Measurements from ENCODE around the gene DAB2. TPM values are rescaled to one million over a fixed set of nuclear protein-coding genes. Genes with fewer than 3 reads are reported as not detected.

Gene DAB2
- total RNA-seq, 1 donor from 2014 or later = 63.6 TPM

GRCh38 chr5:39363217-39363616, 61.6 kb downstream of the DAB2 start:
- no peaks in the 10 kb centered on the region for H3K4me1 Mint-ChIP-seq
- H3K27ac Mint-ChIP-seq = no peak overlapping the region
- TF ChIP-seq CTCF (IDR thresholded peaks at IDR 0.05; ENCODE audit: unreplicated experiment) = no peak
- H3K27me3 Mint-ChIP-seq (ENCODE audit: low read depth) = no peaks in the 10 kb centered on the region
- no peak for DNase-seq (ENCODE audit: low spot score in 2 of 2, unreplicated experiment in 2 of 2)
- no peak overlapping the region for H3K4me3 Mint-ChIP-seq
- H3K9me3 Mint-ChIP-seq = peaks cover 9% of the 10 kb centered on the region
- H3K36me3 Mint-ChIP-seq = no peaks in the 10 kb centered on the region

- Mint-ChIP-seq H3K4me1 (no peaks in the 10 kb centered on the region), H3K27ac (no peak overlapping the region), H3K27me3 (ENCODE audit: low read depth) (no peaks in the 10 kb centered on the region), H3K4me3 (no peak overlapping the region), H3K36me3 (no peaks in the 10 kb centered on the region), H3K9me3 (peaks cover 15% of the 10 kb centered on the region)
- no peak for TF ChIP-seq CTCF (IDR thresholded peaks at IDR 0.05; ENCODE audit: unreplicated experiment)
- DNase-seq (ENCODE audit: low spot score in 2 of 2, unreplicated experiment in 2 of 2) = no peak
These were observed 62.1 kb downstream of the DAB2 start for GRCh38 chr5:39362646-39363045.

GRCh38 chr5:39361306-39361705, 63.5 kb downstream of the DAB2 start:
- DNase-seq (ENCODE audit: low spot score in 2 of 2, unreplicated experiment in 2 of 2) = no peak

GRCh38 chr5:39360471-39361111, 64.2 kb downstream of the DAB2 start:
- H3K27ac Mint-ChIP-seq = no peak overlapping the region
- peaks cover 19% of the 10 kb centered on the region for H3K9me3 Mint-ChIP-seq
- H3K4me1 Mint-ChIP-seq = no peaks in the 10 kb centered on the region
- TF ChIP-seq CTCF (IDR thresholded peaks at IDR 0.05; ENCODE audit: unreplicated experiment) = no peak
- H3K36me3 Mint-ChIP-seq = no peaks in the 10 kb centered on the region
- no peaks in the 10 kb centered on the region for H3K27me3 Mint-ChIP-seq (ENCODE audit: low read depth)
- no peak for DNase-seq (ENCODE audit: low spot score in 2 of 2, unreplicated experiment in 2 of 2)
- H3K4me3 Mint-ChIP-seq = no peak overlapping the region

More at GRCh38 chr5:39361306-39361705, 63.5 kb downstream of the DAB2 start:
- no peak overlapping the region for H3K27ac Mint-ChIP-seq
- H3K36me3 Mint-ChIP-seq = no peaks in the 10 kb centered on the region
- no peaks in the 10 kb centered on the region for H3K27me3 Mint-ChIP-seq (ENCODE audit: low read depth)
- no peak for TF ChIP-seq CTCF (IDR thresholded peaks at IDR 0.05; ENCODE audit: unreplicated experiment)
- H3K4me3 Mint-ChIP-seq = no peak overlapping the region
- peaks cover 19% of the 10 kb centered on the region for H3K9me3 Mint-ChIP-seq
- H3K4me1 Mint-ChIP-seq = no peaks in the 10 kb centered on the region

- H3K4me1 Mint-ChIP-seq = no peaks in the 10 kb centered on the region
- H3K4me3 Mint-ChIP-seq = no peak overlapping the region
- H3K9me3 Mint-ChIP-seq = peaks cover 32% of the 10 kb centered on the region
- no peak for DNase-seq (ENCODE audit: low spot score in 2 of 2, unreplicated experiment in 2 of 2)
- TF ChIP-seq CTCF (IDR thresholded peaks at IDR 0.05; ENCODE audit: unreplicated experiment) = no peak
- H3K27ac Mint-ChIP-seq = no peak overlapping the region
- H3K36me3 Mint-ChIP-seq = no peaks in the 10 kb centered on the region
- no peaks in the 10 kb centered on the region for H3K27me3 Mint-ChIP-seq (ENCODE audit: low read depth)
These were observed 68.5 kb downstream of the DAB2 start for GRCh38 chr5:39356263-39356662.

- Mint-ChIP-seq H3K9me3 (peaks cover 38% of the 10 kb centered on the region), H3K4me1 (no peaks in the 10 kb centered on the region), H3K27ac (no peak overlapping the region), H3K36me3 (no peaks in the 10 kb centered on the region), H3K27me3 (ENCODE audit: low read depth) (no peaks in the 10 kb centered on the region), H3K4me3 (no peak overlapping the region)
- no peak for DNase-seq (ENCODE audit: low spot score in 2 of 2, unreplicated experiment in 2 of 2)
- no peak for TF ChIP-seq CTCF (IDR thresholded peaks at IDR 0.05; ENCODE audit: unreplicated experiment)
These were observed 69.5 kb downstream of the DAB2 start for GRCh38 chr5:39355324-39355723.
